Small intestine (tissue), 7 donors: ENCODE results near the gene BEX2. TPM values are rescaled to one million over a fixed set of nuclear protein-coding genes. Genes with fewer than 3 reads are reported as not detected.
"Not testable (repeated sequence)": the region's sequence is repeated elsewhere in the genome, so short reads cannot be mapped to it uniquely, and the experiment has no call there.

Experiments
- DNase-seq, 2 donors: peaks; one replicate each; pipeline versions ENCODE4 v3.0.0 to v3.0.0-alpha.2; 2013
- FAIRE-seq: peaks from 2 replicates; lab custom pipeline; 2012; peaks lifted over from hg19 to GRCh38; lab: Jason Lieb, UNC
- H3K27ac ChIP-seq, 3 donors: one replicate each; pipeline ENCODE4 v1.5.1; 2013; ENCODE audit warnings: low read length in 2 of 3, mild to moderate bottlenecking in 2 of 3, control low read depth in 1 of 3, inconsistent platforms in 1 of 3, low read depth in 1 of 3, moderate library complexity in 1 of 3
- H3K27me3 ChIP-seq, 3 donors: one replicate each; pipeline ENCODE4 v1.6.1; 2013; ENCODE audit warnings: low read length in 3 of 3, inconsistent platforms in 1 of 3; ENCODE audit not compliant: control insufficient read depth in 3 of 3, insufficient read depth in 3 of 3
- H3K36me3 ChIP-seq, 3 donors: one replicate each; pipeline ENCODE4 v1.6.1; 2013; ENCODE audit warnings: low read length in 3 of 3, inconsistent platforms in 1 of 3, low read depth in 1 of 3, mild to moderate bottlenecking in 1 of 3, moderate library complexity in 1 of 3; ENCODE audit not compliant: control insufficient read depth in 3 of 3, insufficient read depth in 2 of 3
- H3K4me1 ChIP-seq, 3 donors: one replicate each; pipeline ENCODE4 v1.6.1; 2013; ENCODE audit warnings: low read length in 2 of 3, inconsistent platforms in 1 of 3, low read depth in 1 of 3, mild to moderate bottlenecking in 1 of 3, moderate library complexity in 1 of 3; ENCODE audit not compliant: control insufficient read depth in 3 of 3, insufficient read depth in 2 of 3
- H3K4me3 ChIP-seq, 3 donors: one replicate each; pipeline ENCODE4 v1.5.1; 2013; ENCODE audit warnings: low read length in 3 of 3, control low read depth in 1 of 3, inconsistent platforms in 1 of 3, low read depth in 1 of 3, mild to moderate bottlenecking in 1 of 3, moderate library complexity in 1 of 3
- H3K9me3 ChIP-seq, 2 donors: one replicate each; pipeline ENCODE4 v1.6.1; 2013; ENCODE audit warnings: low read depth in 1 of 2, low read length in 1 of 2; ENCODE audit not compliant: control insufficient read depth in 2 of 2, insufficient read depth in 1 of 2
- WGBS, 3 donors: extraction: QIAGEN DNeasy Blood & Tissue Kit; methylation state at CpG; one replicate each; pipeline ENCODE4 v1.1.7; 2013; 5-methylcytosine and 5-hydroxymethylcytosine counted together
- polyA plus RNA-seq, 4 donors: library from polyadenylated mRNA; stranded (reverse) in 3 of 4; unstranded in 1 of 4; fragments of 200-250 nt in 3 of 4; fragments of 120-200 nt in 1 of 4; gene quantifications; one replicate each; pipeline versions ENCODE4 v1.2.1 to v1.2.3, GENCODE V29; 2013
- donor health status: healthy with polysubstance abuse.
- donor health status: control.
- donor health status: control.
- donor health status: Bipolar disorder and iron deficiency.
- donor health status: healthy.

BEX2 gene
- polyA plus RNA-seq, 4 donors = 0.89 to 62.7 (median 22.6) TPM

DNA sequence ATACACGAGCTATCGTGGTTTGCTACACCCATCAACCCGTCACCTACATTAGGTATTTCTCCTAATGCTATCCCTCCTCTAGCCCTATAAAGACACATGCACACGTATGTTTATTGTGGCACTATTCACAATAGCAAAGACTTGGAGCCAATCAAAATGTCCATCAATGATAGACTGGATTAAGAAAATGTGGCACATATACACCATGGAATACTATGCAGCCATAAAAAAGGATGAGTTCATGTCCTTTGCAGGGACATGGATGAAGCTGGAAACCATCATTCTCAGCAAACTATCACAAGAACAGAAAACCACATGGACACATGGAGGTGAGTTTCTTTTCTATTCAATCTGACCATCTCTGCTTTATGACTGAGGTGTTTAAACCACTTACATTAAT is 5.1 kb downstream of the BEX2 start:
- not testable (repeated sequence) for H3K27ac ChIP-seq, H3K36me3 ChIP-seq, DNase-seq, H3K27me3 ChIP-seq, H3K4me3 ChIP-seq, H3K4me1 ChIP-seq, H3K9me3 ChIP-seq, FAIRE-seq
- WGBS, 3 donors = 84 to 94% (median 86%) methylated on average over 4 of the region's 4 CpGs

DNA sequence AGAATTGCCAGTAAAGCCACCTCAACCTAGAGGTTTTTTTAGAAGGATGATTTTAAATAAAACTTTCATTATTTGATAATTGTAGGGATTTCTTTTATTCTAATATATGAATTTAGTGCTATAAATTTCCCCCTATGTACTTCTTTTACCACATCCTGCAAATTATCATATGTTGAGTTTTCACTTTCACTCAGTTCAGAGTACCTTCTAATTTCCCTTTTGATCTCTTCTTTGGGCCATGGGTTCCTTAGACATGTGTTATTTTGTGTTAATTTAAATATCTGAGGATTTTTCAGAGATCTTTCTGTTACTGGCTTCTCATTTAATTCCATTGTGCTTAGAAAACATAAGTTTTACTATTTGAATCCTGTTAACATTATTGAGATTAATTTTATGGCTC is 6.1 kb downstream of the BEX2 start:
- no peak overlapping the region for H3K4me3 ChIP-seq
- no peak overlapping the region for H3K27ac ChIP-seq
- H3K9me3 ChIP-seq = no peaks in the 10 kb centered on the region
- FAIRE-seq = no peak
- peaks cover 0 to 2% (median 0%) of the 10 kb centered on the region in 3 donors for H3K36me3 ChIP-seq
- DNase-seq = no peak
- no peaks in the 10 kb centered on the region for H3K27me3 ChIP-seq
- no peaks in the 10 kb centered on the region for H3K4me1 ChIP-seq

DNA sequence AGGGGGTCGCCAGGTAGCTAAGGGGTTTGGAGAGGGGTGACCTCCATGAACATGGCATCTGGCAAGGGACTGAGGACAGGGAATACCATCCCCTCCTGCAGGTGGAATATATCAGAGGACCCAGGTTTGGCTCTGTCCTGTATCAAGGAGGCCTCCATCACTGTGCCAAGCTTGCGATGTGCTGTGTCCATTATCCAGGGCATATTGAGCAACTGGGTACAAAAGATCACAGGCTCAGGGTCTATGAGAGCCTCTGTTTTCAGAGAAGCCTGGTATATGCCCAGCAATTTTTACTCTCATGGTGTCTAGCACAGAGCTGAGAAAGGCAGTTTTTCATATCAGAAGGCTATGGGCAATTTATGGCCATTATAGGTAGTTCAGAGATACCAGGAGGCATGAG is 17.7 kb downstream of the BEX2 start:
- DNase-seq = no peak
- FAIRE-seq = no peak
- no peaks in the 10 kb centered on the region for H3K36me3 ChIP-seq

DNA sequence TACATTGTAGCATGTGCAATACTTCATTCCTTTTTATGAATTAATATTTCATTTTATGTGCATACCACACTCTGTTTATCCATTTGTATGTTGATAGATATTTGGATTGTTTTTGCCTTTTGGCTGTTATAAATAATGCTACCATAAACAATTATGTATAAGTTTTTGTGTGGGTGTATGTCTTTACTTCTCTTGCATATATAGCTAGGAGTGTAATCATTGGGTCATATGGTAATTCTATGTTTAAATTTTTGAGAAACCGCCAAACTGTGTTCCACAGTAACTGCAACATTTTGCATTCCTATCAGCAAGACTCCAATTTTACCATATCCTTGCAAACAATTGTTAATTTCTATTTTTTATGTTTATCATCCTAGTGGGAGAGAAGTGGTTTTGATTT is 31.2 kb downstream of the BEX2 start:
- no peak overlapping the region for H3K4me3 ChIP-seq
- no peaks in the 10 kb centered on the region for H3K36me3 ChIP-seq
- H3K9me3 ChIP-seq = no peaks in the 10 kb centered on the region
- no peak for FAIRE-seq
- 64 to 91% (median 82%) methylated on average over 1 of the region's 1 CpG for WGBS, 3 donors
- H3K27ac ChIP-seq = no peak overlapping the region
- no peaks in the 10 kb centered on the region for H3K4me1 ChIP-seq
- DNase-seq = no peak
- H3K27me3 ChIP-seq = peaks cover 0 to 20% (median 2%) of the 10 kb centered on the region in 3 donors

More for the DNA sequence above, 17.7 kb downstream of the BEX2 start:
- Histone ChIP-seq H3K9me3 (no peaks in the 10 kb centered on the region), H3K27ac (no peak overlapping the region), H3K4me3 (no peak overlapping the region), H3K4me1 (no peaks in the 10 kb centered on the region), H3K27me3 (no peaks in the 10 kb centered on the region)
- 81 to 97% (median 95%) methylated on average over 2 of the region's 2 CpGs for WGBS, 3 donors

DNA sequence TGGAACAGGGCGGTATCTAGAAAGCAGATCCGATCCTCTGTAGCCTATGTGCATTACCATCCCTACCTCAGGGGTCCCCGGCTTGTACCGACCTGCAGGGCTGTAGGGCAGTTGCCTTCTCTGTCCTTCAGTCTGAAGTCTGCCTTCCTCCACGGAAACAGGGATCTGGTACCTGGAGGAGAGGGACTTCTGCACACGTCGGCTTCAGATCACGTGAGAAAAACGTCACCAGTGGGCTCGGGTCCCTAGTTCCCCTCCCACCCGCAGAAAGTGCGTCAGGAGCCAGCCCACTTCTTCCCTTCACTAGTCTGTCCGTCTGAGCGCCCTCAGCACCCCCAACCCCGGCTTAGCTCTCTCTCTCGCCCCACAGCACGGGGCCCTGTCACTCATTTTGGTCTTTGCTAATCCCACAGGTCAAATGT is 34.2 kb downstream of the BEX2 start, which contains the start of gene TCEAL5:
Gene TCEAL5 (minus strand): TSS at position 170 of the 422 bp plus-strand sequence. CDS start 2,187 bp downstream, outside the sequence.
- no peak within 1 kb of the TSS for H3K27ac ChIP-seq
- H3K4me3 ChIP-seq = peak within 1 kb of the TSS in 1 of 3 donors; percentile 36
- H3K4me1 ChIP-seq = no peaks in the 10 kb centered on the region
- DNase-seq (peak in 1 of 2 donors; percentile 26), FAIRE-seq (no peak)
- H3K27me3 ChIP-seq = peaks cover 0 to 22% (median 2%) of the 10 kb centered on the region in 3 donors
- H3K36me3 ChIP-seq = no peaks in the 10 kb centered on the region
- WGBS, 3 donors = 2 to 31% (median 12%) methylated on average over 12 to 17 of the region's 17 CpGs
- H3K9me3 ChIP-seq = no peaks in the 10 kb centered on the region

DNA sequence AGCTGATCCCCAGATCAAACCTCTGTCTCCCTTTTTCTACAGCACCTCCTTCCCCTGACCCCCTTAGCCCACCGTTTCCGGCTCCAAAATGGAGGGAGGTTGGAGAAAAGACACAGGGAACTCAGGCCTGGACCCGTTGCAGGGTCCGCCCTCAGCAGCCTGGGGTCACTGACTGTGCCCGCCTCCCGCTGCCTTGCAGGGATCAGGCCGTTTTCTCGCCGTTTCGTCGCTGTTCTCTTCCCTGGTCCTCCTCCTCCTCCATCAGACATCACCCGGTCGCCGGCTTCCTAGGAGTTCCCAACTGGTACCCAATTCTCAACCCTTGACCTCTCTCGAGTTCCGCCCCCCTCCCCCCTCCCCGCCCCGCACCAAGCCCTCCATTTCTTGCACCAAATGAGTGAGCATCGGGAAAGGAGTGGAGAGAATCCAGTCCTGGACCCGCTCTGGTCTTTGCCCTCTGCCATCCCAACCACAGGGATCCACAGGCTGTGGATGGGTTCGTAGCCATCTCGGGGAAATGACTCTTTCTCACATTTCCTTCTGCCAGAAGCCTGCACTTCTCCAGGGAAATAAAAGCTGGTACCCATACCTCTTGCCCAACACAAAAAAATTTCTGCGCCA is 34.7 kb downstream of the BEX2 start:
- peaks cover 0 to 22% (median 2%) of the 10 kb centered on the region in 3 donors for H3K27me3 ChIP-seq
- 8 to 45% (median 22%) methylated on average over 16 to 23 of the region's 23 CpGs for WGBS, 3 donors
- peak overlapping the region in 1 of 3 donors; percentile 36 for H3K4me3 ChIP-seq
- no peaks in the 10 kb centered on the region for H3K9me3 ChIP-seq
- no peaks in the 10 kb centered on the region for H3K4me1 ChIP-seq
- H3K27ac ChIP-seq = no peak overlapping the region
- FAIRE-seq (no peak), DNase-seq (no peak)
- no peaks in the 10 kb centered on the region for H3K36me3 ChIP-seq

DNA sequence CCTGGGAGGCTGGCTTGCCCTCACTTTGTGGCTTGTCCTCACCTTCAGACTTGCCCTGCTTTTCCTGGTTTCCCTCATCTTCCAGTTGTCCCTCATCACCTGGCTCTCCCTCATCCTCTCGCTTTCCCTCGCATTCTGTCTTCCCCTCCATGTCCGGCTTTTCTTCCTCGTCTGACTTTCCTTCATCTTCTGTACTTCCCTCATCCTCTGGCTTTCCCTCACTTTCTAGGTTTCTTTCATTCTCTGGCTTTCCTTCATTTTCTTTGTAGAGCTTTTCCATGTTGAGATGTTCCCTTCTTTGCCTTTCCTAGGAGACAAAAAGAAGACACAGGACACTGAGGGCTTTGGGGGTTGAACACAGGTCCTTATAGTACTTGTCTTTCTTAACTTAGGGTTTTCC is 36.5 kb downstream of the BEX2 start:
- H3K36me3 ChIP-seq = no peaks in the 10 kb centered on the region
- 89 to 96% (median 94%) methylated on average over 4 of the region's 4 CpGs for WGBS, 3 donors
- H3K4me1 ChIP-seq = no peaks in the 10 kb centered on the region
- no peak overlapping the region for H3K4me3 ChIP-seq
- no peak for FAIRE-seq
- H3K27ac ChIP-seq = no peak overlapping the region
- no peak for DNase-seq
- H3K27me3 ChIP-seq = peaks cover 0 to 22% (median 2%) of the 10 kb centered on the region in 3 donors
- no peaks in the 10 kb centered on the region for H3K9me3 ChIP-seq
